A549 (cell line): ENCODE data around the gene OPHN1. TPM values are rescaled to one million over a fixed set of nuclear protein-coding genes. Genes with fewer than 3 reads are reported as not detected.

ENCODE experiments used
- ATAC-seq, 2 experiments: fragments of 200-7000 bp in 1 of 2; fragments of >200 bp in 1 of 2; cut with Nextera tagmentation in 1 of 2; cut with Tn5 transposase in 1 of 2; 3 replicates each; pipeline versions ENCODE4 v1.8.0 to v1.9.1; 2018 to 2020; ENCODE audit warnings: mild to moderate bottlenecking in 1 of 2, moderate library complexity in 1 of 2
- CTCF ChIA-PET: fragments of 300-600 bp; sonication (Branson Sonifier 250); formaldehyde crosslinking; extraction: SDS; loops from one replicate; lab custom pipeline; 2021; ENCODE audit warnings: antibody characterized with exemption, inconsistent platforms; lab: Yijun Ruan, JAX
- POLR2A ChIA-PET: fragments of 350-600 bp; formaldehyde crosslinking; extraction: SDS; loops from one replicate; lab custom pipeline; 2021; ENCODE audit warnings: antibody characterized with exemption, inconsistent platforms; lab: Yijun Ruan, JAX
- DNase-seq, 2 experiments: peaks; one replicate each; pipeline versions ENCODE4 v3.0.0 to v3.0.0-alpha.2; 2011 to 2016; ENCODE audit warnings: low read depth in 1 of 2, low spot score in 1 of 2
- FAIRE-seq: peaks from 2 replicates; lab custom pipeline; 2011; peaks lifted over from hg19 to GRCh38; lab: Jason Lieb, UNC
- H3K27ac ChIP-seq, 2 experiments: fragments of >200 bp; sonication (Bioruptor Twin); formaldehyde crosslinking; 3 replicates each; pipeline ENCODE4 v1.5.1; 2016 to 2017
- H3K4me1 ChIP-seq: fragments of >200 bp; sonication (Bioruptor Twin); formaldehyde crosslinking; 3 replicates; pipeline ENCODE4 v1.6.1; 2016
- H3K4me2 ChIP-seq: fragments of >200 bp; sonication (Bioruptor Twin); formaldehyde crosslinking; 3 replicates; pipeline ENCODE4 v1.6.1; 2016
- H3K4me3 ChIP-seq: fragments of >200 bp; sonication (Bioruptor Twin); formaldehyde crosslinking; 3 replicates; pipeline ENCODE4 v1.5.1; 2016
- H3K9me3 ChIP-seq: fragments of >200 bp; sonication (Bioruptor Twin); formaldehyde crosslinking; 3 replicates; pipeline ENCODE4 v1.6.1; 2016
- BCL3 ChIP-seq: fragments of >200 bp; sonication (Bioruptor Twin); formaldehyde crosslinking; IDR thresholded peaks from 3 replicates; pipeline ENCODE4 v1.6.1; 2016
- BHLHE40 ChIP-seq: IDR thresholded peaks from 2 replicates; pipeline ENCODE4 v1.6.1; 2012; ENCODE audit warnings: low read depth, low read length, inconsistent platforms
- CEBPB ChIP-seq, 2 experiments: fragments of >200 bp in 1 of 2; sonication (Bioruptor Twin) in 1 of 2; formaldehyde crosslinking in 1 of 2; IDR thresholded peaks; 2 replicates each; pipeline ENCODE4 v1.6.1; 2012 to 2016
- EHF ChIP-seq: fragments of 250-450 bp; sonication (Bioruptor Pico); IDR thresholded peaks from 2 replicates; pipeline ENCODE4 v1.5.0; 2020; ENCODE audit warnings: mild to moderate bottlenecking
- FOSB ChIP-seq: fragments of 250-450 bp; sonication (Bioruptor Pico); IDR thresholded peaks from 2 replicates; pipeline ENCODE4 v1.5.0; 2020; ENCODE audit warnings: mild to moderate bottlenecking, moderate library complexity
- HDAC2 ChIP-seq: fragments of 200-600 bp; sonication (generic); IDR thresholded peaks from 2 replicates; pipeline ENCODE4 v1.6.1; 2016
- HOXB5 ChIP-seq: fragments of 250-450 bp; sonication (Bioruptor Pico); IDR thresholded peaks from 2 replicates; pipeline ENCODE4 v1.5.0; 2020; ENCODE audit warnings: mild to moderate bottlenecking, moderate library complexity
- JUN ChIP-seq, 2 experiments: fragments of >200 bp; sonication (Bioruptor Twin); formaldehyde crosslinking; IDR thresholded peaks; 2 replicates in 1 of 2; 3 replicates in 1 of 2; pipeline ENCODE4 v1.6.1; 2016 to 2017
- KDM5A ChIP-seq: fragments of 200-600 bp; sonication (generic); IDR thresholded peaks from 2 replicates; pipeline ENCODE4 v1.6.1; 2016; ENCODE audit warnings: antibody characterized with exemption, mild to moderate bottlenecking
- PBX3 ChIP-seq: IDR thresholded peaks from 2 replicates; pipeline ENCODE4 v1.6.1; 2012
- PHF8 ChIP-seq: fragments of 200-600 bp; sonication (generic); IDR thresholded peaks from 2 replicates; pipeline ENCODE4 v1.6.1; 2016; ENCODE audit warnings: low read depth, mild to moderate bottlenecking, antibody characterized with exemption, moderate library complexity, borderline replicate concordance
- POLR2A ChIP-seq: IDR thresholded peaks from 2 replicates; pipeline ENCODE4 v1.6.1; 2012; ENCODE audit warnings: mild to moderate bottlenecking, low read length
- POLR2AphosphoS2 ChIP-seq: conservative IDR thresholded peaks from 2 replicates; pipeline ENCODE4 v1.6.1; 2012; ENCODE audit warnings: low read length, improper control_type of control experiment, inconsistent platforms
- RARB ChIP-seq: fragments of 250-450 bp; sonication (Bioruptor Pico); IDR thresholded peaks from 2 replicates; pipeline ENCODE4 v1.8.0; 2021; ENCODE audit warnings: mild to moderate bottlenecking, moderate library complexity
- RCOR1 ChIP-seq: fragments of 150-350 bp; IDR thresholded peaks from 2 replicates; pipeline ENCODE4 v1.6.1; 2014; ENCODE audit warnings: antibody characterized with exemption, low read length, low read depth
- REST ChIP-seq: fragments of 200-600 bp; sonication (generic); IDR thresholded peaks from 2 replicates; pipeline ENCODE4 v1.6.1; 2016; ENCODE audit warnings: antibody characterized with exemption, mild to moderate bottlenecking, moderate library complexity
- ZNF302 ChIP-seq: fragments of 250-450 bp; sonication (Bioruptor Pico); IDR thresholded peaks from 2 replicates; pipeline ENCODE4 v1.9.0; 2021; ENCODE audit warnings: inconsistent platforms, mild to moderate bottlenecking, moderate library complexity
- ZSCAN20 ChIP-seq: fragments of 250-450 bp; sonication (Bioruptor Pico); IDR thresholded peaks from 2 replicates; pipeline ENCODE4 v1.8.0; 2022; ENCODE audit warnings: mild to moderate bottlenecking, moderate library complexity
- WGBS: methylation state at CpG from one replicate; pipeline ENCODE4 v1.1.6; 2017; ENCODE audit errors: missing lambda C conversion rate; 5-methylcytosine and 5-hydroxymethylcytosine counted together
- polyA minus RNA-seq: library from RNA; depleted of rRNA, polyadenylated mRNA; stranded (reverse); fragments of >200 nt; gene quantifications from 2 replicates; pipeline ENCODE4 v1.2.3, GENCODE V29; 2011; rRNA and poly(A)+ RNA removed
- polyA plus RNA-seq, 4 experiments: library from polyadenylated mRNA; depleted of rRNA in 3 of 4; stranded (reverse); fragments of >200 nt; fragmentation: RNase III in 1 of 4; extraction: RNeasy Plus Mini Kit Qiagen cat#74134 plus additional on column Dnase treatment in 1 of 4; gene quantifications; 2 replicates in 3 of 4; 3 replicates in 1 of 4; pipeline ENCODE4 v1.2.3, GENCODE V29; 2011 to 2017
- TF ChIP-seq, protein P1 (sequence below): fragments of >200 bp; sonication (Bioruptor Twin); formaldehyde crosslinking; IDR thresholded peaks from 2 replicates; pipeline ENCODE4 v1.6.1; 2016
- TF ChIP-seq, protein P2 (sequence below): IDR thresholded peaks from 2 replicates; pipeline ENCODE4 v1.6.1; 2012; ENCODE audit warnings: low read depth, borderline replicate concordance
- TF ChIP-seq, protein P3 (sequence below): IDR thresholded peaks from 2 replicates; pipeline ENCODE4 v1.6.1; 2012

Gene OPHN1, protein sequence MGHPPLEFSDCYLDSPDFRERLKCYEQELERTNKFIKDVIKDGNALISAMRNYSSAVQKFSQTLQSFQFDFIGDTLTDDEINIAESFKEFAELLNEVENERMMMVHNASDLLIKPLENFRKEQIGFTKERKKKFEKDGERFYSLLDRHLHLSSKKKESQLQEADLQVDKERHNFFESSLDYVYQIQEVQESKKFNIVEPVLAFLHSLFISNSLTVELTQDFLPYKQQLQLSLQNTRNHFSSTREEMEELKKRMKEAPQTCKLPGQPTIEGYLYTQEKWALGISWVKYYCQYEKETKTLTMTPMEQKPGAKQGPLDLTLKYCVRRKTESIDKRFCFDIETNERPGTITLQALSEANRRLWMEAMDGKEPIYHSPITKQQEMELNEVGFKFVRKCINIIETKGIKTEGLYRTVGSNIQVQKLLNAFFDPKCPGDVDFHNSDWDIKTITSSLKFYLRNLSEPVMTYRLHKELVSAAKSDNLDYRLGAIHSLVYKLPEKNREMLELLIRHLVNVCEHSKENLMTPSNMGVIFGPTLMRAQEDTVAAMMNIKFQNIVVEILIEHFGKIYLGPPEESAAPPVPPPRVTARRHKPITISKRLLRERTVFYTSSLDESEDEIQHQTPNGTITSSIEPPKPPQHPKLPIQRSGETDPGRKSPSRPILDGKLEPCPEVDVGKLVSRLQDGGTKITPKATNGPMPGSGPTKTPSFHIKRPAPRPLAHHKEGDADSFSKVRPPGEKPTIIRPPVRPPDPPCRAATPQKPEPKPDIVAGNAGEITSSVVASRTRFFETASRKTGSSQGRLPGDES
- polyA plus RNA-seq (2011; rRNA removed) (3.9 and 5.7 TPM in 2 replicates), polyA plus RNA-seq (2017; fragmentation: RNase III; extraction: RNeasy Plus Mini Kit Qiagen cat#74134 plus additional on column Dnase treatment) (1.7 to 2.0 TPM (median 2.0 TPM) in 3 replicates), polyA minus RNA-seq (12.1 and 12.3 TPM in 2 replicates)
- 0.37 and 0.76 TPM in 2 replicates for polyA plus RNA-seq (2012; cell fraction: cytosol; rRNA removed)
- polyA plus RNA-seq (2012; cell fraction: nucleus; rRNA removed) = 0.61 and 0.87 TPM in 2 replicates

GRCh38 chrX:68433155-68433980 is at the start of gene OPHN1:
Gene OPHN1 (minus strand): TSS chrX:68433495. CDS start chrX:68433020, 475 bp downstream.
- POLR2A ChIA-PET = interaction anchor here (0.6 to 1.6 kb wide), 3 partner anchors 57 to 228 kb away, joined by 5 to 6 read pairs (median 5); partner anchors contain the start of gene YIPF6
- no peak for FAIRE-seq
- CTCF ChIA-PET = interaction anchor here (1.1 to 1.3 kb wide), 2 partner anchors 9 to 237 kb away, joined by 3 read pairs; no protein-coding TSS in a partner anchor

GRCh38 chrX:68480969-68481368 is 47.7 kb upstream of the OPHN1 start:
- no peak for ATAC-seq
- POLR2A ChIA-PET = no interaction called here
- Histone ChIP-seq H3K27ac (peak overlapping the region in 1 of 2 experiments; percentile 53; a peak in 1 of 6 replicates), H3K9me3 (no peaks in the 10 kb centered on the region), H3K4me2 (peak overlapping the region; percentile 21; the same call in 1 of the 3 replicates), H3K4me3 (no peak overlapping the region), H3K4me1 (peaks cover 8% of the 10 kb centered on the region; the same call in 2 of the 3 replicates)
- DNase-seq = no peak
- 74% methylated on average over 1 of the region's 1 CpG for WGBS
- CTCF ChIA-PET = interaction anchor here (3.7 kb wide), 1 partner anchor 9 kb away, joined by 10 read pairs; no protein-coding TSS in a partner anchor
- FAIRE-seq = no peak
- TF ChIP-seq HOXB5 (no peak), RCOR1 (no peak), RARB (CRISPR knock-in tag) (no peak), FOSB (CRISPR knock-in tag) (no peak), PHF8 (no peak), CEBPB (IDR thresholded peaks at IDR 0.05) (peak; percentile 12 to 46; a peak in 2 of 4 replicates), HDAC2 (no peak), EHF (CRISPR knock-in tag) (no peak), BCL3 (no peak), ZSCAN20 (no peak), BHLHE40 (no peak), REST (no peak)
- TF ChIP-seq, protein P1, sequence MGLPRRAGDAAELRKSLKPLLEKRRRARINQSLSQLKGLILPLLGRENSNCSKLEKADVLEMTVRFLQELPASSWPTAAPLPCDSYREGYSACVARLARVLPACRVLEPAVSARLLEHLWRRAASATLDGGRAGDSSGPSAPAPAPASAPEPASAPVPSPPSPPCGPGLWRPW = peak; percentile 48; the same call in 1 of the 2 replicates
- TF ChIP-seq, protein P2, sequence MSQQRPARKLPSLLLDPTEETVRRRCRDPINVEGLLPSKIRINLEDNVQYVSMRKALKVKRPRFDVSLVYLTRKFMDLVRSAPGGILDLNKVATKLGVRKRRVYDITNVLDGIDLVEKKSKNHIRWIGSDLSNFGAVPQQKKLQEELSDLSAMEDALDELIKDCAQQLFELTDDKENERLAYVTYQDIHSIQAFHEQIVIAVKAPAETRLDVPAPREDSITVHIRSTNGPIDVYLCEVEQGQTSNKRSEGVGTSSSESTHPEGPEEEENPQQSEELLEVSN = no peak

More at GRCh38 chrX:68433155-68433980, at the start of gene OPHN1:
- 2% methylated on average over 23 of the region's 57 CpGs for WGBS
- Histone ChIP-seq H3K9me3 (no peaks in the 10 kb centered on the region), H3K4me2 (peak within 1 kb of the TSS; percentile 89)
- TF ChIP-seq, protein P3, sequence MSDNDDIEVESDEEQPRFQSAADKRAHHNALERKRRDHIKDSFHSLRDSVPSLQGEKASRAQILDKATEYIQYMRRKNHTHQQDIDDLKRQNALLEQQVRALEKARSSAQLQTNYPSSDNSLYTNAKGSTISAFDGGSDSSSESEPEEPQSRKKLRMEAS = peak; percentile 21; the same call in 1 of the 2 replicates
- TF ChIP-seq JUN (IDR thresholded peaks at IDR 0.05) = peak in 1 of 2 experiments; percentile 65; a peak in 2 of 5 replicates
- TF ChIP-seq, protein P2 = peak; percentile 74; the same call in 1 of the 2 replicates
- no peak for TF ChIP-seq PBX3
- TF ChIP-seq POLR2A = peak; percentile 58
- TF ChIP-seq KDM5A = no peak
- TF ChIP-seq POLR2AphosphoS2 = no peak
- no peak for TF ChIP-seq ZNF302
- TF ChIP-seq, all 56 proteins: peak for 4
- ATAC-seq (peak; percentile 95 to 97), DNase-seq (peak; percentile 51 to 80)
- Histone ChIP-seq H3K4me3 (peak within 1 kb of the TSS; percentile 60), H3K4me1 (peaks cover 22% of the 10 kb centered on the region), H3K27ac (peak within 1 kb of the TSS; percentile 81 to 93)
